Natural killer cell (primary cell): ENCODE results near the gene RTL10. TPM values are rescaled to one million over a fixed set of nuclear protein-coding genes. Genes with fewer than 3 reads are reported as not detected.
A peak's percentile ranks its signal among the peaks of the same experiment; 100 is the strongest.

ENCODE experiments used
- ATAC-seq, 3 donors: fragments of 150-1000 bp in 2 of 3; fragments of 200-7000 bp in 1 of 3; cut with Tn5 transposase; 1 replicate in 1 of 3; 2 replicates in 2 of 3; pipeline ENCODE4 v1.10.0; 2021; ENCODE audit warnings: mild to moderate bottlenecking in 2 of 3, moderate library complexity in 2 of 3
- DNase-seq, 2 donors: peaks; one replicate each; pipeline versions ENCODE4 v3.0.0 to v3.0.0-alpha.2; 2013 to 2021; ENCODE audit warnings: mixed read lengths in 1 of 2
- H3K27ac ChIP-seq: one replicate; pipeline ENCODE4 v1.5.1; 2013; ENCODE audit warnings: mild to moderate bottlenecking, low read length
- H3K27me3 ChIP-seq: one replicate; pipeline ENCODE4 v1.6.1; 2013; ENCODE audit warnings: low read length; ENCODE audit not compliant: control insufficient read depth, insufficient read depth
- H3K36me3 ChIP-seq: one replicate; pipeline ENCODE4 v1.6.1; 2013; ENCODE audit warnings: low read length; ENCODE audit not compliant: control insufficient read depth, insufficient read depth
- H3K4me1 ChIP-seq: one replicate; pipeline ENCODE4 v1.6.1; 2013; ENCODE audit warnings: low read length; ENCODE audit not compliant: control insufficient read depth, insufficient read depth
- H3K4me3 ChIP-seq: one replicate; pipeline ENCODE4 v1.5.1; 2013; ENCODE audit warnings: low read length
- H3K9me3 ChIP-seq: one replicate; pipeline ENCODE4 v1.6.1; 2013; ENCODE audit warnings: low read length; ENCODE audit not compliant: control insufficient read depth, insufficient read depth
- H3K27ac Mint-ChIP-seq, 2 donors: one replicate each; pipeline ENCODE4 v1.8.0; 2022; ENCODE audit warnings: mild to moderate bottlenecking in 2 of 2, mixed read lengths in 2 of 2, moderate library complexity in 1 of 2
- H3K27me3 Mint-ChIP-seq, 2 donors: one replicate each; pipeline ENCODE4 v1.8.0; 2022; ENCODE audit warnings: low read depth in 2 of 2, mixed read lengths in 2 of 2
- H3K36me3 Mint-ChIP-seq: one replicate; pipeline ENCODE4 v1.8.0; 2022; ENCODE audit warnings: mixed read lengths
- H3K4me1 Mint-ChIP-seq, 2 donors: one replicate each; pipeline ENCODE4 v1.8.0; 2022; ENCODE audit warnings: mixed read lengths in 2 of 2
- H3K4me3 Mint-ChIP-seq: one replicate; pipeline ENCODE4 v1.8.0; 2022; ENCODE audit warnings: mild to moderate bottlenecking, moderate library complexity, mixed read lengths
- H3K9me3 Mint-ChIP-seq, 2 donors: one replicate each; pipeline ENCODE4 v1.8.0; 2022; ENCODE audit warnings: mixed read lengths in 2 of 2
- CTCF ChIP-seq: fragments of 200-600 bp; IDR thresholded peaks from one replicate; pipeline ENCODE4 v1.8.0; 2022; ENCODE audit warnings: antibody characterized with exemption
- WGBS: methylation state at CpG from one replicate; pipeline ENCODE4 v1.1.7; 2013; ENCODE audit warnings: missing lambda C conversion rate; ENCODE audit not compliant: insufficient coverage; 5-methylcytosine and 5-hydroxymethylcytosine counted together
- intact Hi-C: fragments of 100-400 bp; cut with micrococcal nuclease; formaldehyde crosslinking; loops from one replicate; pipeline ENCODE4 v1.14.2; 2022
- total RNA-seq, 4 donors: library from RNA; stranded (reverse); fragments of 120-200 nt in 1 of 4; gene quantifications; one replicate each; pipeline versions ENCODE4 v1.2.3 to v1.2.4, GENCODE V29; 2013 to 2022

Gene RTL10, protein sequence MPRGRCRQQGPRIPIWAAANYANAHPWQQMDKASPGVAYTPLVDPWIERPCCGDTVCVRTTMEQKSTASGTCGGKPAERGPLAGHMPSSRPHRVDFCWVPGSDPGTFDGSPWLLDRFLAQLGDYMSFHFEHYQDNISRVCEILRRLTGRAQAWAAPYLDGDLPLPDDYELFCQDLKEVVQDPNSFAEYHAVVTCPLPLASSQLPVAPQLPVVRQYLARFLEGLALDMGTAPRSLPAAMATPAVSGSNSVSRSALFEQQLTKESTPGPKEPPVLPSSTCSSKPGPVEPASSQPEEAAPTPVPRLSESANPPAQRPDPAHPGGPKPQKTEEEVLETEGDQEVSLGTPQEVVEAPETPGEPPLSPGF
- total RNA-seq: 10 to 100 TPM in 2 of 3 donors, 1 to 10 TPM in 1; 6.4 to 12.5 (median 11.7) TPM
- total RNA-seq (2013): 7.6 TPM

- Histone ChIP-seq H3K27me3 (no peaks in the 10 kb centered on the region), H3K27ac (peak within 1 kb of the TSS; percentile 79), H3K36me3 (peaks cover 7% of the 10 kb centered on the region), H3K9me3 (no peaks in the 10 kb centered on the region), H3K4me1 (peaks cover 26% of the 10 kb centered on the region), H3K4me3 (peak within 1 kb of the TSS; percentile 97)
- peaks cover 19 to 40% of the 10 kb centered on the region in 2 donors for H3K4me1 Mint-ChIP-seq
- WGBS: under 1% methylated on average over 81 of the region's 81 CpGs
- intact Hi-C loops: no loop called here
- TF ChIP-seq CTCF: no peak
- peak; percentile 96 to 98 (median 96) for ATAC-seq
- no peaks in the 10 kb centered on the region for H3K9me3 Mint-ChIP-seq
- no peaks in the 10 kb centered on the region for H3K36me3 Mint-ChIP-seq
- DNase-seq: peak; percentile 94 to 99
- no peaks in the 10 kb centered on the region for H3K27me3 Mint-ChIP-seq
- peak within 1 kb of the TSS; percentile 91 for H3K4me3 Mint-ChIP-seq
- H3K27ac Mint-ChIP-seq: peak within 1 kb of the TSS; percentile 82 to 90
Observed at GRCh38 chr22:19854778-19855503, at the start of gene RTL10, which contains the start of gene GNB1L. TSS of gene RTL10 (minus strand) at chr22:19854874. CDS start at chr22:19852261, 2,613 bp downstream. TSS of gene GNB1L (minus strand) at chr22:19854874. CDS start at chr22:19821355, 33,519 bp downstream.

GRCh38 chr22:19904174-19904856 is 49.6 kb upstream of the RTL10 start:
- intact Hi-C loops: no loop called here
- 89% methylated on average over 16 of the region's 16 CpGs for WGBS
- H3K36me3 ChIP-seq: peaks cover 10% of the 10 kb centered on the region

GRCh38 chr22:19903513-19903912 is 48.8 kb upstream of the RTL10 start:
- intact Hi-C loops: no loop called here
- Mint-ChIP-seq H3K27me3 (no peaks in the 10 kb centered on the region), H3K4me3 (no peak overlapping the region), H3K9me3 (no peaks in the 10 kb centered on the region), H3K4me1 (no peaks in the 10 kb centered on the region), H3K27ac (no peak overlapping the region), H3K36me3 (no peaks in the 10 kb centered on the region)
- no peak for TF ChIP-seq CTCF
- Histone ChIP-seq H3K9me3 (no peaks in the 10 kb centered on the region), H3K27me3 (no peaks in the 10 kb centered on the region), H3K27ac (no peak overlapping the region), H3K4me3 (no peak overlapping the region), H3K36me3 (peaks cover 12% of the 10 kb centered on the region), H3K4me1 (no peaks in the 10 kb centered on the region)
- WGBS: 93% methylated on average over 11 of the region's 12 CpGs
- ATAC-seq: no peak
- DNase-seq: no peak

More at GRCh38 chr22:19904174-19904856, 49.6 kb upstream of the RTL10 start:
- Histone ChIP-seq H3K4me1 (no peaks in the 10 kb centered on the region), H3K27ac (no peak overlapping the region), H3K27me3 (no peaks in the 10 kb centered on the region), H3K9me3 (no peaks in the 10 kb centered on the region), H3K4me3 (no peak overlapping the region)
- peaks cover 0 to under 1% of the 10 kb centered on the region in 2 donors for H3K4me1 Mint-ChIP-seq
- no peak overlapping the region for H3K4me3 Mint-ChIP-seq
- no peak overlapping the region for H3K27ac Mint-ChIP-seq
- no peaks in the 10 kb centered on the region for H3K27me3 Mint-ChIP-seq
- no peaks in the 10 kb centered on the region for H3K36me3 Mint-ChIP-seq
- DNase-seq (no peak), ATAC-seq (no peak)
- TF ChIP-seq CTCF: no peak
- H3K9me3 Mint-ChIP-seq: no peaks in the 10 kb centered on the region
